HepG2 (cell line): ENCODE measurements around the gene UGP2. TPM values are rescaled to one million over a fixed set of nuclear protein-coding genes. Genes with fewer than 3 reads are reported as not detected.

Experiments used
- ATAC-seq: fragments of 200-7000 bp; cut with Tn5 transposase; 3 replicates; pipeline ENCODE4 v1.9.1; 2020; ENCODE audit warnings: mild to moderate bottlenecking, moderate library complexity
- BruUV-seq: library from RNA; stranded (reverse); fragments of 400-500 nt; replicated peaks from 2 replicates; lab custom pipeline; 2021; lab: Mats Ljungman, UMichigan
- CTCF ChIA-PET: fragments of 300-600 bp; formaldehyde crosslinking; extraction: SDS; loops from one replicate; lab custom pipeline; 2021; ENCODE audit warnings: low total read pairs, inconsistent platforms, low intra/inter-chr PET ratio; lab: Yijun Ruan, JAX
- POLR2A ChIA-PET: fragments of 350-600 bp; sonication (Branson Sonifier 250); formaldehyde crosslinking; loops from one replicate; lab custom pipeline; 2020; ENCODE audit warnings: antibody characterized with exemption, inconsistent platforms; lab: Yijun Ruan, JAX
- DNase-seq: peaks from one replicate; pipeline ENCODE4 v3.0.0-alpha.2; 2015; ENCODE audit warnings: low spot score
- FAIRE-seq: peaks from 3 replicates; lab custom pipeline; 2011; peaks lifted over from hg19 to GRCh38; lab: Jason Lieb, UNC
- H2AFZ ChIP-seq: one replicate; pipeline ENCODE4 v1.6.1; 2011; ENCODE audit warnings: low read length, inconsistent platforms
- H3K27ac ChIP-seq: fragments of 300-600 bp; 3 replicates; pipeline ENCODE4 v1.8.0; 2011; ENCODE audit warnings: mixed run types, mild to moderate bottlenecking, mixed read lengths, low read length, inconsistent platforms; ENCODE audit not compliant: insufficient read depth; ENCODE audit errors: extremely low read length
- H3K27me3 ChIP-seq, 2 experiments: fragments of 200-600 bp in 1 of 2; 2 replicates in 1 of 2; 3 replicates in 1 of 2; pipeline versions ENCODE4 v1.6.0 to v1.8.0; 2011; ENCODE audit warnings: low read length in 2 of 2, mild to moderate bottlenecking in 2 of 2, moderate library complexity in 2 of 2, inconsistent platforms in 1 of 2; ENCODE audit not compliant: insufficient read depth in 2 of 2, control insufficient read depth in 1 of 2
- H3K36me3 ChIP-seq, 2 experiments: fragments of 200-600 bp in 1 of 2; replicated peaks in 1 of 2; 2 replicates in 1 of 2; 3 replicates in 1 of 2; pipeline versions ENCODE4 v1.5.1 to v1.8.0; 2011; ENCODE audit warnings: low read length in 2 of 2, inconsistent platforms in 1 of 2; ENCODE audit not compliant: insufficient read depth in 2 of 2, control insufficient read depth in 1 of 2
- H3K4me1 ChIP-seq: 2 replicates; pipeline ENCODE4 v1.5.1; 2012; ENCODE audit warnings: low read length, inconsistent platforms; ENCODE audit not compliant: insufficient read depth
- H3K4me2 ChIP-seq: 2 replicates; pipeline ENCODE4 v1.6.0; 2011; ENCODE audit warnings: low read depth, low read length, inconsistent platforms
- H3K4me3 ChIP-seq, 3 experiments: fragments of 200-600 bp in 1 of 3; sonication (generic), shearing (Covaris generic) in 1 of 3; replicated peaks in 1 of 3; 2 replicates each; pipeline ENCODE4 v1.5.1; 2011 to 2016; ENCODE audit warnings: low read length in 3 of 3, inconsistent platforms in 2 of 3, low read depth in 2 of 3, mild to moderate bottlenecking in 2 of 3, control low read depth in 1 of 3, mixed read lengths in 1 of 3; ENCODE audit not compliant: insufficient read depth in 1 of 3
- H3K79me2 ChIP-seq: one replicate; pipeline ENCODE4 v1.6.1; 2011; ENCODE audit warnings: low read length, inconsistent platforms; ENCODE audit not compliant: insufficient read depth
- H3K9ac ChIP-seq: 2 replicates; pipeline ENCODE4 v1.6.0; 2011; ENCODE audit warnings: mild to moderate bottlenecking, low read depth, low read length, inconsistent platforms; ENCODE audit not compliant: insufficient read depth
- H3K9me3 ChIP-seq: 2 replicates; pipeline ENCODE4 v1.5.1; 2012; ENCODE audit warnings: mild to moderate bottlenecking, low read length
- H4K20me1 ChIP-seq: 2 replicates; pipeline ENCODE4 v1.6.0; 2011; ENCODE audit warnings: inconsistent platforms, mild to moderate bottlenecking, low read length, moderate library complexity; ENCODE audit not compliant: insufficient read depth
- ELF1 ChIP-seq: sonication (generic); formaldehyde crosslinking; IDR thresholded peaks from 2 replicates; pipeline ENCODE4 v1.4.0; 2020; ENCODE audit warnings: missing genetic modification reagents
- HNRNPH1 ChIP-seq: fragments of 200-400 bp; formaldehyde crosslinking; optimal IDR thresholded peaks from 2 replicates; pipeline ENCODE3; 2017; ENCODE audit warnings: mild to moderate bottlenecking, low read depth, low read length
- JUN ChIP-seq: sonication (generic); formaldehyde crosslinking; IDR thresholded peaks from 2 replicates; pipeline ENCODE4 v1.4.0; 2020; ENCODE audit warnings: mild to moderate bottlenecking, missing genetic modification reagents
- MATR3 ChIP-seq: sonication (generic); formaldehyde crosslinking; IDR thresholded peaks from 2 replicates; pipeline ENCODE4 v1.4.0; 2020; ENCODE audit warnings: missing genetic modification reagents
- SMAD1 ChIP-seq: sonication (generic); formaldehyde crosslinking; IDR thresholded peaks from 2 replicates; pipeline ENCODE4 v1.4.0; 2020; ENCODE audit warnings: missing genetic modification reagents, low read depth, mild to moderate bottlenecking, borderline replicate concordance
- STAT5B ChIP-seq: sonication (generic); formaldehyde crosslinking; IDR thresholded peaks from 2 replicates; pipeline ENCODE4 v1.4.0; 2020; ENCODE audit warnings: missing genetic modification reagents
- TEAD2 ChIP-seq: sonication (generic); formaldehyde crosslinking; IDR thresholded peaks from 2 replicates; pipeline ENCODE4 v1.9.0; 2021; ENCODE audit warnings: missing genetic modification reagents
- ZNF225 ChIP-seq: sonication (generic); formaldehyde crosslinking; IDR thresholded peaks from 2 replicates; pipeline ENCODE4 v1.4.0; 2020; ENCODE audit warnings: mild to moderate bottlenecking, missing genetic modification reagents
- ZNF776 ChIP-seq: sonication (generic); formaldehyde crosslinking; IDR thresholded peaks from 2 replicates; pipeline ENCODE4 v1.4.0; 2020; ENCODE audit warnings: mild to moderate bottlenecking, missing genetic modification reagents
- WGBS: methylation state at CpG from one replicate; pipeline ENCODE4 v1.1.6; 2017; ENCODE audit warnings: low lambda C conversion rate; 5-methylcytosine and 5-hydroxymethylcytosine counted together
- in situ Hi-C: cut with HindIII; loops from 2 replicates; pipeline ENCODE4 v1.10.0; 2017; ENCODE audit warnings: low pct_unique_long_range_greater_than_20kb; ENCODE audit not compliant: extremely low pct_ligation_motif_present
- intact Hi-C: fragments of 100-400 bp; cut with micrococcal nuclease; formaldehyde crosslinking; loops from one replicate; pipeline ENCODE4 v1.10.0; 2022; ENCODE audit not compliant: unreplicated experiment
- polyA plus RNA-seq, 8 experiments: library from polyadenylated mRNA; depleted of rRNA in 3 of 8; stranded (reverse) in 7 of 8; unstranded in 1 of 8; fragments of >200 nt; fragmentation: Illumina TruSeq in 4 of 8; extraction: Trizol in 4 of 8; gene quantifications; 2 replicates each; pipeline versions ENCODE4 v1.2.1 to v1.2.3, GENCODE V29; 2011 to 2016; ENCODE audit warnings: low read depth in 4 of 8, missing spikeins in 1 of 8, mixed read lengths in 1 of 8; ENCODE audit not compliant: insufficient read depth in 1 of 8
- total RNA-seq, 5 experiments: library from RNA; depleted of rRNA; stranded (reverse); fragments of >200 nt; fragmentation: Illumina TruSeq; extraction: Trizol; gene quantifications; 2 replicates each; pipeline ENCODE4 v1.2.3, GENCODE V29; 2016; ENCODE audit warnings: low read depth in 1 of 5
- TF ChIP-seq, protein P1 (sequence below): sonication (generic); formaldehyde crosslinking; IDR thresholded peaks from 2 replicates; pipeline ENCODE4 v1.4.0; 2020; ENCODE audit warnings: missing genetic modification reagents, borderline replicate concordance
- TF ChIP-seq, protein P2 (sequence below): IDR thresholded peaks from 2 replicates; pipeline ENCODE4 v1.6.1; 2016; ENCODE audit warnings: low read depth, missing genetic modification reagents, missing compliant biosample characterization

Gene UGP2
- total and polyA plus RNA-seq, 2 of the 13 experiments (the other 11 are each of a cell fraction or from before 2014, with no cell fraction given), result 96.0 to 134 TPM

DNA sequence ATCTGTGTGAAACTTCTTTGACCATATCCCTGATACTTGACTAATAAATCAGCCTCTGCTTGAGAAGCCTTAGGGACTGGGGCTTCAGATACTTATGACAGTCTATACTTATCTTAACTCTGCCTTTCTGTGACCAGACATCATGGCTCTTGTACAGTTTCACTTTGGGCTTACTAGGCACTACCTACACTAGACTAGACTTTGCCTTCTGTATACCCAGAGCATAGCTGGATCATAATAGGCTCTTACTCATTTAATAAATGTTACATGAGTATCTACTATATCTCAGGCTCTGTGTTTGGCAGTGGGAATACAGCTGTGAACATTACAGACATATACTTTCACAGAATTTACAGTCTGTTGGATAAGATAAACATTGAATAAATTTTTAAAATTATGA is 9.0 kb downstream of the UGP2 start (continued):
- TF ChIP-seq, protein P1, sequence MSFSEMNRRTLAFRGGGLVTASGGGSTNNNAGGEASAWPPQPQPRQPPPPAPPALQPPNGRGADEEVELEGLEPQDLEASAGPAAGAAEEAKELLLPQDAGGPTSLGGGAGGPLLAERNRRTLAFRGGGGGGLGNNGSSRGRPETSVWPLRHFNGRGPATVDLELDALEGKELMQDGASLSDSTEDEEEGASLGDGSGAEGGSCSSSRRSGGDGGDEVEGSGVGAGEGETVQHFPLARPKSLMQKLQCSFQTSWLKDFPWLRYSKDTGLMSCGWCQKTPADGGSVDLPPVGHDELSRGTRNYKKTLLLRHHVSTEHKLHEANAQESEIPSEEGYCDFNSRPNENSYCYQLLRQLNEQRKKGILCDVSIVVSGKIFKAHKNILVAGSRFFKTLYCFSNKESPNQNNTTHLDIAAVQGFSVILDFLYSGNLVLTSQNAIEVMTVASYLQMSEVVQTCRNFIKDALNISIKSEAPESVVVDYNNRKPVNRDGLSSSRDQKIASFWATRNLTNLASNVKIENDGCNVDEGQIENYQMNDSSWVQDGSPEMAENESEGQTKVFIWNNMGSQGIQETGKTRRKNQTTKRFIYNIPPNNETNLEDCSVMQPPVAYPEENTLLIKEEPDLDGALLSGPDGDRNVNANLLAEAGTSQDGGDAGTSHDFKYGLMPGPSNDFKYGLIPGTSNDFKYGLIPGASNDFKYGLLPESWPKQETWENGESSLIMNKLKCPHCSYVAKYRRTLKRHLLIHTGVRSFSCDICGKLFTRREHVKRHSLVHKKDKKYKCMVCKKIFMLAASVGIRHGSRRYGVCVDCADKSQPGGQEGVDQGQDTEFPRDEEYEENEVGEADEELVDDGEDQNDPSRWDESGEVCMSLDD, result no peak
- TF ChIP-seq SMAD1 (CRISPR knock-in tag), result no peak
- TF ChIP-seq ZNF225 (CRISPR knock-in tag), result no peak
- TF ChIP-seq MATR3 (CRISPR knock-in tag), result no peak
- no peak for TF ChIP-seq TEAD2 (CRISPR knock-in tag)
- TF ChIP-seq HNRNPH1, result no peak
- TF ChIP-seq STAT5B (CRISPR knock-in tag), result no peak
- TF ChIP-seq ZNF776 (CRISPR knock-in tag), result no peak
- no peak for TF ChIP-seq ELF1 (CRISPR knock-in tag)
- no peak for TF ChIP-seq JUN

DNA sequence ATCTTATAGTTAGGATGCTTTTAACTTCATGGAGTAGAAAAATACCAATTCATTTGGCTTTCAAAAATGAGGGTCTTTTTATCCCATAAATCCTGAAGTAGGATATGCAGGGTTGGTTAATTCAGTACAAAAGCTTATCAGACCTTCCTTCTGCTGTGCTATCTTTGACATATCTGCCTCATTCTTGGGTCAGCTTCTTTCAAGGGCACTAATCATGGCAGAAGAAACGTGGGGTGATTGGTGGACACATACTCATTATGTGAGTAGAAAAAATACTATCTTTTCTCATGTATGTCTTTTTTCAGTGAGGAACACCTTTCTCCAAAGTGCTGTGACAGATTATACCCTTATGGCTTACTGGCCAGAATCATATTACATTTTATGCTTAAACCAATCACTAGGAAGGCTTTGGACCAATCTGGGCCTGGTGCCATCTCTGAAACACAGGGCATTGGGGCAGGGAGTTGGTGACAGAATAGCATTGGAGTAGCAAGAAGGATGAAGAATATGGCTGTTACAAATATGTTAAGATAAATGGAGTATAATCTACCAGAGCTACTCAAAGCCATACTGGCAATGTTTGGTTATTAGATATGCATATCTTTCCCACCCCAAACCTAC is 10.1 kb downstream of the UGP2 start:
- peaks cover 0 to 14% of the 10 kb centered on the region in 2 experiments; a peak in 3 of 5 replicates for H3K36me3 ChIP-seq
- in situ Hi-C loops, result loop anchor here (5.0 kb wide), 1 partner anchor 154 kb away; no protein-coding TSS in a partner anchor
- intact Hi-C loops, result no loop called here
- peaks cover 96% of the 10 kb centered on the region for H3K79me2 ChIP-seq
- no peaks in the 10 kb centered on the region for H3K9me3 ChIP-seq
- H4K20me1 ChIP-seq, result peaks cover 65% of the 10 kb centered on the region
- ChIA-PET POLR2A (interaction anchor here (2.0 to 6.5 kb wide), 2 partner anchors 10 to 153 kb away, joined by 6 to 47 read pairs; partner anchors contain the start of gene UGP2), CTCF (no interaction called here)
- H3K9ac ChIP-seq, result no peak overlapping the region
- peaks cover 62% of the 10 kb centered on the region for H3K4me1 ChIP-seq
- no peak overlapping the region for H2AFZ ChIP-seq
- 97% methylated on average over 1 of the region's 1 CpG for WGBS
- ATAC-seq (no peak), FAIRE-seq (no peak), DNase-seq (no peak)
- no peak overlapping the region for H3K4me3 ChIP-seq
- no peaks in the 10 kb centered on the region for H3K27me3 ChIP-seq
- TF ChIP-seq, protein P2, sequence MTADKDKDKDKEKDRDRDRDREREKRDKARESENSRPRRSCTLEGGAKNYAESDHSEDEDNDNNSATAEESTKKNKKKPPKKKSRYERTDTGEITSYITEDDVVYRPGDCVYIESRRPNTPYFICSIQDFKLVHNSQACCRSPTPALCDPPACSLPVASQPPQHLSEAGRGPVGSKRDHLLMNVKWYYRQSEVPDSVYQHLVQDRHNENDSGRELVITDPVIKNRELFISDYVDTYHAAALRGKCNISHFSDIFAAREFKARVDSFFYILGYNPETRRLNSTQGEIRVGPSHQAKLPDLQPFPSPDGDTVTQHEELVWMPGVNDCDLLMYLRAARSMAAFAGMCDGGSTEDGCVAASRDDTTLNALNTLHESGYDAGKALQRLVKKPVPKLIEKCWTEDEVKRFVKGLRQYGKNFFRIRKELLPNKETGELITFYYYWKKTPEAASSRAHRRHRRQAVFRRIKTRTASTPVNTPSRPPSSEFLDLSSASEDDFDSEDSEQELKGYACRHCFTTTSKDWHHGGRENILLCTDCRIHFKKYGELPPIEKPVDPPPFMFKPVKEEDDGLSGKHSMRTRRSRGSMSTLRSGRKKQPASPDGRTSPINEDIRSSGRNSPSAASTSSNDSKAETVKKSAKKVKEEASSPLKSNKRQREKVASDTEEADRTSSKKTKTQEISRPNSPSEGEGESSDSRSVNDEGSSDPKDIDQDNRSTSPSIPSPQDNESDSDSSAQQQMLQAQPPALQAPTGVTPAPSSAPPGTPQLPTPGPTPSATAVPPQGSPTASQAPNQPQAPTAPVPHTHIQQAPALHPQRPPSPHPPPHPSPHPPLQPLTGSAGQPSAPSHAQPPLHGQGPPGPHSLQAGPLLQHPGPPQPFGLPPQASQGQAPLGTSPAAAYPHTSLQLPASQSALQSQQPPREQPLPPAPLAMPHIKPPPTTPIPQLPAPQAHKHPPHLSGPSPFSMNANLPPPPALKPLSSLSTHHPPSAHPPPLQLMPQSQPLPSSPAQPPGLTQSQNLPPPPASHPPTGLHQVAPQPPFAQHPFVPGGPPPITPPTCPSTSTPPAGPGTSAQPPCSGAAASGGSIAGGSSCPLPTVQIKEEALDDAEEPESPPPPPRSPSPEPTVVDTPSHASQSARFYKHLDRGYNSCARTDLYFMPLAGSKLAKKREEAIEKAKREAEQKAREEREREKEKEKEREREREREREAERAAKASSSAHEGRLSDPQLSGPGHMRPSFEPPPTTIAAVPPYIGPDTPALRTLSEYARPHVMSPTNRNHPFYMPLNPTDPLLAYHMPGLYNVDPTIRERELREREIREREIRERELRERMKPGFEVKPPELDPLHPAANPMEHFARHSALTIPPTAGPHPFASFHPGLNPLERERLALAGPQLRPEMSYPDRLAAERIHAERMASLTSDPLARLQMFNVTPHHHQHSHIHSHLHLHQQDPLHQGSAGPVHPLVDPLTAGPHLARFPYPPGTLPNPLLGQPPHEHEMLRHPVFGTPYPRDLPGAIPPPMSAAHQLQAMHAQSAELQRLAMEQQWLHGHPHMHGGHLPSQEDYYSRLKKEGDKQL, result no peak
- H3K4me2 ChIP-seq, result no peak overlapping the region
- no peak overlapping the region for H3K27ac ChIP-seq
- BruUV-seq, result no TSS peak
